HG02840 (cell line): ENCODE measurements around the gene UTP3.
"Not testable (repeated sequence)": the region's sequence is repeated elsewhere in the genome, so short reads cannot be mapped to it uniquely, and the experiment has no call there.

Source experiments
- ATAC-seq: cut with Tn5 transposase; IDR thresholded peaks from one replicate; pipeline ENCODE4 v1.9.1; 2021; ENCODE audit warnings: mild to moderate bottlenecking, moderate library complexity, moderate number of reproducible peaks; ENCODE audit not compliant: unreplicated experiment, low FRiP score

UTP3 gene

DNA sequence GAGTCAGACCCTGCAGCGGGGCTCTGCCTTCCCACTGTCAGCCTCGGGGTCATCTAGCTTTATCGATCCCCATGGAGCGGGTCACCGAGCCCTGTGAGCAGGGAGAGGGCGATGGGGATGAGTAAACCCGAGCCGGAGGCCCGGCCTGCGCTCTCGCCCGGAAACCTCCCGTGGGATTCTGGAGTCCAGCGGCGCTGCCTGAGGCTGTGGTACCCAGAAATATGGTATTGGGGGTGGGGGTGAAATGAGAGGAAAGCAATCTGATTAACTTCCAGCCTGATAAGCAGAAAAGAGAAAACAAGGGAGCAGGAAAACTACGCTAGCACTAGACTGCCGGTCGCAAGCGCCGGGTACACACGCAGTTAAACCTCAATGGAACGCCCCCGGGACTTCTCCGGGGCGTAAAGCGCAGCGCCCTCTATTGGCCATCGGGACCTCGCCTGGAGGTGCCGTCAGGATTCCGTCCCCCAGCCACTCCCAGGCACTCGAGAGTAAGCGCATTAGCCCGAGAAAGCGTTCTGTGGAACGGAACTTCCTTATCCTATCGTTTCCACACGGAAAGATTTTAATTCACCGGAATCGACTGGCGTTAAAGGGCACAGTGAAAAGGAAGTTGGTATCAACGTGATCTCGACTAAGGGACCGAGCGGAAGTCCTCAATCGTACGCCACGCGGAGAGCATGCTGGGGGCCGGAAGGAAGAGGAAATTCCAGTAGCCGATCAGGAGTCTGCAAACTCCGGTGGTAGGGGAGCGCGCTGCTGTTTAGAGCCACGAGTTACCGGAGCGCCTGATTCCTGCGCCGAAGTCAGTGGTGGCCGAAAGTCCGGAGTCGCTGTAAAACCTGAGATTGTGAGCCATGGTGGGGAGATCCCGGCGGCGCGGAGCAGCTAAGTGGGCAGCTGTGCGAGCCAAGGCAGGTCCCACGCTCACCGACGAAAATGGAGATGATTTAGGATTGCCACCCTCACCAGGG, at the start of gene UTP3:
UTP3 (plus strand) TSS at position 712 of the 974 bp plus-strand sequence; CDS start at position 858, 146 bp downstream.
- peak; percentile 93 for ATAC-seq

DNA sequence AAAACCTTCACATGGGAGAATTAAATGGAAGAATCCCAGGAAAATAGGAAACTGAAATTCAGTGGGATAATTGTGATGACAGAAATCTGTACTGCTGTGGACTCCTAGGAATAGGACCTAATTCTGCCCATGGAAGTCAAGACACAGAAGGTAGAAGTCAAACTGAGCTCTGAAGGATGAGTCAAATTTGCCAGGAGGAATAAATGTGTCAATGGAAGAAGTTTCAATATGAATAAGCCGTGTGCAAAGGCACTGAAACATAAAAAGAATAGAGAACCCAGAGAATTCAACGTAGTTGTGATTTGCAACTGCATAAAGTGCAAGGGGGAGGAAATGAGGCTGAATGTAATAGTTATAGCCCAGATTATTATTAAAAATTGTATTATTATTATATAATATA, 48.1 kb upstream of the UTP3 start:
- no peak for ATAC-seq

DNA sequence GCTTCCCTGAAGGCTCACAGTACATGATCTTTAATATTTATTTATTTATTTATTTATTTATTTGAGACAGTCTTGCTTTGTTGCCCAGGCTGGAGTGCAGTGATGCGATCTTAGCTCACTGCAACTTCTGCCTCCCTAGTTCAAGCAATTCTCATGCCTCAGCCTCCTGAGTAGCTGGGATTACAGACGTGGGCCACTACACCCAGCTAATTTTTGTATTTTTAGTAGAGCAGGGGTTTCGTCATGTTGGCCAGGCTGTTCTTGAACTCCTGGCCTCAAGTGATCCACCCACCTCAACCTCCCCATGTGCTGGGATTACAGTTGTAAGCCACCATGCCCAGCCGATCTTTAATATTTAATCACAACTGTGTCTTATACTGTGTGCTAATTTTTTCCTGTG, 37.6 kb upstream of the UTP3 start:
- not testable (repeated sequence) for ATAC-seq

DNA sequence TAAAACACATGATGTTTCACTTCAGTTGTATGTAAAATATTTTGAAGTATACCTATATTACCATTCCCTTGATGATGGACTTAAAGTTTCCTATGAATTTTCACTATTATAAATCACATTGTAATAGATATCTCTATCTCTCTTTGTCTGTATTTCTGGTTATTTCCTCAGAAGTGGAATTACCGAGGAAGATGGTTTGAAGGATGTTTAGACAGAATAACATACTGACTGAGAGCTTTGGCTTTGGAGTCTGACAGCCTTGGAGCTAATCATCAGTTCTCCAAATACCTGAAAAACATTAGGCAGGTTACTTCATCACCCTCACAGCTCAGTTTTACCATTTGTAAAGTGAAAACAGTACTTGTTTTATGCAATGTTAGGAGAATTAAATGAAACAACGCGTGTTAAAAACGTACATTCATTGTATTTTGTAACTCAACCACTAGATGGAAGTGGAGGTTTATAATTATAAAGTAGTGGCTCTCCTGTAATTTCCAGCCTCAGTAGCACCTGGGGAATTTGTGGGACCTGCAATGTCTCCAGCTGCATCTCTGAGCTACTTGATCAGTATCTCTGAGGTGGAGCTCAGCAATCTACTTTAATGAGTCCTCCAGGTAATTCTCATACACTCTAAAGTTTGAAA, 36.3 kb upstream of the UTP3 start:
- ATAC-seq: no peak

GRCh38 chr4:70654605-70655011, 33.7 kb upstream of the UTP3 start:
- ATAC-seq: no peak

GRCh38 chr4:70657326-70657725, 31.0 kb upstream of the UTP3 start:
- no peak for ATAC-seq

DNA sequence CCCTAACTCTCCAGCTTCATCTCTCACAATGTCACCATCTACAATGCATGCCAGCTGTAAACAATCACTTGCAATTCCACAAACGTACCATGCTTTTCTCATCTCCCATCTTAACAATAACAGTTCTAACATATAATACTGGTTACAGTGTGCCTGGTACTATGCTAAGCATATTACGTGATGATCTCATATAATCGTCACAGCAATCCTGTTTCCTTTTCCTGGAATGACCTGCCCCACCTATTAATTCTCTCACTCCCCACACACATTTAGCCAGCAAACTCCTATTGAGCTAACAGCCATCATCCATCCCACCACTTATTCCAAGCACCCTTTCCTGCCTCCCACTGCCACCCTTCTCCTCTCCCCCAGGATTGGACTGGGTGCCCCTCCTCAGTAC, 29.9 kb upstream of the UTP3 start:
- no peak for ATAC-seq

GRCh38 chr4:70660106-70660505, 28.2 kb upstream of the UTP3 start:
- ATAC-seq: no peak

DNA sequence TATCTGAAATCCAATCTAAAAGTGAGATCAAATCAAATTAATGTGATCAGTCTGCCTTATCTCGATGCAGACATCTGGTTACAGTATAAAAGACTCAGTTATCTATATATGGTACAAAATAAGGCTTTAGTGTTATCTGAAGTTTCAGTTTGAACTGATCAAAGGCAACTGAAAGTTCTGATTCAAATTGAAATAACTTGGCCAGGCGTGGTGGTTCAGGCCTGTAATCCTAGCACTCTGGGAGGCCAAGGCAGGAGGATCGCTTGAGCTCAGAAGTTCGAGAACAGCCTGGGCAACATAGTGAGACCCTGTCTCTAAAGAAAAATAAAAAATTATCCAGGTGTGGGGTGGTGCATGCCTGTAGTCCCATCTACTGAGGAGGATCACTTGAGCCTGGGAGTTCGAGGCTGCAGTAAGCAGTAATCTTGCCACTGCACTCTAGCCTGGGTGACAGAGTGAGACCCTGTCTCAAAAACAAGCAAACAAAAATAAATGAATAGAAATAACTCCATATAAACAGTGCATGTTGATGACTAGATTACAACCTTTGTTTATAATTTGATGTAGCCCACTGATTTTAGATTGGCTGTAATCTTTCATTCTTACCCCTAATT, 26.9 kb upstream of the UTP3 start:
- peak; percentile 60 for ATAC-seq

- no peak for ATAC-seq
Observed at GRCh38 chr4:70666369-70666768, 22.0 kb upstream of the UTP3 start, which contains the start of gene JCHAIN. Gene JCHAIN, minus strand, starts transcription at chr4:70666508. Its CDS starts 18 bp downstream, at chr4:70666490.

DNA sequence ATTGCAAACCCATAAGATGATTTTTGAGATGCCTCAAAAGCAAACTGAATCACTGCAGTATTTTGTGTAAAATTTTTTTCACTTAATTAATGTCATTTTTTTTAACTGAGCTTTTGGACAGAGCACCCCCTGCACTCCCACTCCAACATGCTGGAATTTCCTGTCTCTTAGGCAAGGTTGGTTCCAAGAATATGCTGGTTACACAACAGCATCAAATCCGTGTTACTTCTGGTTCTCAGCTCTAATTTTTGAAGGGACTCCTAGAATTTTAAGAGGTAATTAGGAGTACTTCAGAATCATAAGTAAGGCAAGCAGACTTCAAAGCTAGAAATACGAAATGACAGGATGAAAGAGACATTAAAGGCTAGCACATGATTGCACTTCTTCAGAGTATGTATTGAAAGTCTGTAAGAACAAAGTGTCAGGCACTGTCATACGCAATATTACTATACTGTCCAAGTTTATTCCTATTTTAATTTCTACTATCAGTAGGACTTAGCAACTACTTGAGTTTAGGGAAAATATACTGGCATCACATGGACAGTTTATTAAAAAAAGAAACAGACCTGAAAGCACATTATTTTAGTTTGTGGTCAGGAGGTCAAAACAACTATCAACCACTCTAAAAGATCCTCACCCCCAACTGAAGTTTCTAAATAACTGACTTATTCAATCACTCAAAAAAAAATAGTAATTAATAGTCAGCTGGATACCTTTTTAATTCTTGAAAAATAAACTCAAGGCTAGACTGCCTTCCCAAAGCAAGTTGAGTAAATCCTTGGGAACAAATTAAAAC, 20.4 kb upstream of the UTP3 start:
- no peak for ATAC-seq

DNA sequence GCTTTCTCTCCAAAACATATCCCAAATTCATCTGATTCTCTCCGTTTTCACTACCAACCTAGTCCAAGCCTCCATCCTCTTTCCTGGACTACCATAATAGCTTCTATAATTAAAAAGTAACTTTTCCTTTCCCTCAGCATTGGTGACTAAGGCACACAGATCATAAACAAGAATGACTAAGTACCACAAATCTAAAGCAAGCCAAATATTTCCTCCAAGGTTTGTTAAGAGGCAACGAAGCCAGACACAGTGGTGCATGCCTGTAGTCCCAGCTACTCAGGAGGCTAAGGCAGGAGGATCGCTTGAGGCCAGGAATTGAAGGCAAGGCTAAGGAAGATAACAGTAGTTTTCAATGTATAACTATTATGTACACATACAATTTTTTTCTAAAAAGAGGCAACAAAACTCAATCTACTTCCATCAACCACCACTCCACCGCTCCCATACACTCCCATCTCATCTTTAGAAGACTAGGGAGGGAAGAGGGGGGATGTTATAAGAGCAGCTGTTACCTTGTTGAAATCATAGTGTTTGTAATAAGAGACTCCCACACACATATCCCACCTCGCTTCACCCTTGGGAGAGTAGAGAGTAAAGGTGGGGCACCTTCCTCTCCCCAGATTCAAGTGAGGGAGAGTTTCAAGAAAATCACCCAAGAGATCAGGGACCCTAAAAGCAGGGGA, 17.9 kb upstream of the UTP3 start:
- ATAC-seq: no peak

GRCh38 chr4:70671091-70671490, 17.2 kb upstream of the UTP3 start:
- ATAC-seq: no peak

DNA sequence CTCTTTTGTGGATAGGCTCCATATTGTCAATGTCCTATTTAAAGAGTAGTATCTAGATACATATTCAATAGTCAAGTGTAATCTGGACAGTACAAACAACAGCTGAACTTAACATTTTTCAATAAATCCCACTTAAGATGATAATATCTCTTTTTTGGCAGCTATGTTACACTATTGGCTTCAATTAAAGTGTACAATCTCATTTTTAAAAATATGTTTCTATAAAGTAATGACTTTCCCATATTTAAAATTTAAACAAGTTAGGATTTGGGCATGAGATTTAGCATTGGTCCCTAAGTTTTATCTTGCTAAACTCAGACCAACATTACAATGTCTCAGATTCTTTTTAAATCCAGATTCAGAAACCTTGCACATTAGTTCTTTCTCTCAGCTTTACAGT, 14.1 kb upstream of the UTP3 start:
- no peak for ATAC-seq

DNA sequence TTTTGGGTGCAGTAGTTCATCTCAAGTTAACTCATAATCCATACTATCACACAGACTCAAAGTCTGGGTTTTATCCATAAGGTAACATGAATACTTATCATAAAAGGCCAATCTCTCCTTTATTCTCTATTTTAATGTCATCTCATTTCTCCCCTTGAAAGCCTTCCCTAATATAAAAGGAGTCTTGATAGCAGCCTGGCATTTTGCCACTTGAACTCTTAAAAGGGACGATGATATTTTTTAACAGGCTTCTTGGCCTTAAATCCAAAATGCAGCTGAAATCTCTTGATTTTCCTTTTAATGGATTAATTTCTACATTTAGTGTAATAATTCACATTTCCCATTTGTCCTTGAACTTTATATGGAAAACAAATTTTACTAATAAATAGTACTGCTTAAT, 13.6 kb upstream of the UTP3 start:
- ATAC-seq: no peak

DNA sequence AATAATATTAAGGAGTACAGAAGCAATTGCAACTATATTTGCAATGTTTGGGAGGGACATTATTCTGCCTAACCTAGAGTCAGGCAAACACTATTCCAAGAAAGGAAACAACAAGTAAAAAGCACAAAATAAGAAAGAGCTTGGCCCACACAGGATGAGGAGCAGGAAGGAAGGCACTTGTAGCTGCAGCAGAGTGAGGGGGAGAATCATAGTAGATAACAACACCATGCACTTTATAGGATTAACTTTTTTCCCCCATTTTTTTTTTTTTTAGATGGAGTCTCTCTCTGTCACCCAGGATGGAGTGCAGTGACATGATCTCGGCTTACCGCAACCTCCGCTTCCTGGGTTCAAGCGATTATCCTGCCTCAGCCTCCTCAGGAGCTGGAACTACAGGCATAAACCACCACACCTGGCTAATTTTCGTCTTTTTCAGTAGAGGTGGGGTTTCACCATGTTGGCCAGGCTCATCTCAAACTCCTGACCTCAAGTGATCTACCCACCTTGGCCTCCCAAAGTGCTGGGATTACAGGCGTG, 11.7 kb upstream of the UTP3 start:
- ATAC-seq: no peak

- ATAC-seq: peak; percentile 89
Observed at GRCh38 chr4:70678383-70678999, 9.8 kb upstream of the UTP3 start.

- no peak for ATAC-seq
Observed at GRCh38 chr4:70680934-70681333, 7.4 kb upstream of the UTP3 start.

GRCh38 chr4:70681704-70682103, 6.6 kb upstream of the UTP3 start:
- ATAC-seq: no peak
